Right ventricle myocardium inferior (tissue), 1 donor: ENCODE results near the gene MDFIC. TPM values are rescaled to one million over a fixed set of nuclear protein-coding genes. Genes with fewer than 3 reads are reported as not detected.

Experiments
- ATAC-seq: fragments of 200-7000 bp; cut with Tn5 transposase; one replicate; pipeline ENCODE4 v1.9.1; 2020; ENCODE audit warnings: mild to moderate bottlenecking, moderate library complexity
- DNase-seq: peaks from one replicate; pipeline ENCODE4 v3.0.0; 2021; ENCODE audit errors: missing footprints
- intact Hi-C: fragments of 100-400 bp; cut with DNase I; formaldehyde crosslinking; loops from one replicate; pipeline ENCODE4 v1.11.0; 2022
- total RNA-seq: library from RNA; stranded (reverse); fragmentation: NEBNext Ultra II Directional; extraction: Animal tissue kit (Norgen Biotek cat#: 25700); gene quantifications from one replicate; pipeline ENCODE4 v1.2.1, GENCODE V29; 2021
- donor health status: DM: no; HTN: yes; CAD: no; lungs with severe emphysema.

Gene MDFIC
- total RNA-seq, 1 donor from 2014 or later, result 18.3 TPM

- ATAC-seq, result no peak
- intact Hi-C loops, result no loop called here
Measured at GRCh38 chr7:114942446-114943175, 20.7 kb downstream of the MDFIC start.

GRCh38 chr7:114943530-114943929 lies 21.6 kb downstream of the MDFIC start:
- intact Hi-C loops, result no loop called here
- ATAC-seq, result no peak

More at GRCh38 chr7:114942446-114943175, 20.7 kb downstream of the MDFIC start:
- DNase-seq, result no peak

GRCh38 chr7:114943953-114944744 lies 22.3 kb downstream of the MDFIC start:
- ATAC-seq (no peak), DNase-seq (no peak)
- intact Hi-C loops, result no loop called here

More at GRCh38 chr7:114943530-114943929, 21.6 kb downstream of the MDFIC start:
- DNase-seq, result no peak

GRCh38 chr7:114944745-114945625 lies 23.1 kb downstream of the MDFIC start:
- peak; percentile 99 for ATAC-seq
- DNase-seq, result peak; percentile 80
- intact Hi-C loops, result no loop called here

- ATAC-seq, result no peak
- DNase-seq, result no peak
- intact Hi-C loops, result no loop called here
Measured at GRCh38 chr7:114949231-114949630, 27.3 kb downstream of the MDFIC start.

- no peak for DNase-seq
- intact Hi-C loops, result no loop called here
- ATAC-seq, result no peak
Measured at GRCh38 chr7:114952296-114952695, 30.4 kb downstream of the MDFIC start.

GRCh38 chr7:114953724-114954123 lies 31.8 kb downstream of the MDFIC start:
- DNase-seq, result no peak
- intact Hi-C loops, result no loop called here
- ATAC-seq, result no peak

GRCh38 chr7:114956702-114957101 lies 34.8 kb downstream of the MDFIC start:
- DNase-seq, result no peak
- ATAC-seq, result no peak
- intact Hi-C loops, result no loop called here

GRCh38 chr7:114957444-114957843 lies 35.5 kb downstream of the MDFIC start:
- DNase-seq (no peak), ATAC-seq (no peak)
- intact Hi-C loops, result no loop called here

- no peak for ATAC-seq
- DNase-seq, result no peak
- intact Hi-C loops, result no loop called here
Measured at GRCh38 chr7:114959931-114960330, 38.0 kb downstream of the MDFIC start.

- DNase-seq (no peak), ATAC-seq (no peak)
- intact Hi-C loops, result no loop called here
Measured at GRCh38 chr7:114962441-114962840, 40.5 kb downstream of the MDFIC start.

- DNase-seq, result no peak
- ATAC-seq, result no peak
- intact Hi-C loops, result no loop called here
Measured at GRCh38 chr7:114966156-114966555, 44.3 kb downstream of the MDFIC start.

GRCh38 chr7:114969096-114969495 lies 47.2 kb downstream of the MDFIC start:
- intact Hi-C loops, result no loop called here
- ATAC-seq, result no peak
- DNase-seq, result no peak

GRCh38 chr7:114970308-114970707 lies 48.4 kb downstream of the MDFIC start:
- intact Hi-C loops, result no loop called here
- ATAC-seq (no peak), DNase-seq (no peak)

- intact Hi-C loops, result no loop called here
- DNase-seq (no peak), ATAC-seq (no peak)
Measured at GRCh38 chr7:114970732-114971131, 48.8 kb downstream of the MDFIC start.

GRCh38 chr7:114972567-114972966 lies 50.7 kb downstream of the MDFIC start:
- ATAC-seq (no peak), DNase-seq (no peak)
- intact Hi-C loops, result no loop called here

GRCh38 chr7:114973147-114973546 lies 51.3 kb downstream of the MDFIC start:
- intact Hi-C loops, result no loop called here

GRCh38 chr7:114975401-114975800 lies 53.5 kb downstream of the MDFIC start:
- intact Hi-C loops, result no loop called here
- no peak for DNase-seq
- no peak for ATAC-seq

More at GRCh38 chr7:114973147-114973546, 51.3 kb downstream of the MDFIC start:
- ATAC-seq (no peak), DNase-seq (no peak)

GRCh38 chr7:114976666-114977065 lies 54.8 kb downstream of the MDFIC start:
- DNase-seq, result no peak
- intact Hi-C loops, result no loop called here
- ATAC-seq, result no peak
